Stimulated activated CD4-positive, alpha-beta T cell treated with anti-CD3 and anti-CD28 coated beads, Interleukin-1b, Interleukin-23, amount 100 ng/mL, for 1 hour (primary cell): Measurements from ENCODE around the gene SGIP1.
"Not testable (repeated sequence)": the region's sequence is repeated elsewhere in the genome, so short reads cannot be mapped to it uniquely, and the experiment has no call there.

Experiments used
- DNase-seq, 2 donors: peaks; one replicate each; pipeline ENCODE4 v3.0.0-alpha.2; 2020; ENCODE audit warnings: low read depth in 2 of 2

Gene SGIP1

DNA sequence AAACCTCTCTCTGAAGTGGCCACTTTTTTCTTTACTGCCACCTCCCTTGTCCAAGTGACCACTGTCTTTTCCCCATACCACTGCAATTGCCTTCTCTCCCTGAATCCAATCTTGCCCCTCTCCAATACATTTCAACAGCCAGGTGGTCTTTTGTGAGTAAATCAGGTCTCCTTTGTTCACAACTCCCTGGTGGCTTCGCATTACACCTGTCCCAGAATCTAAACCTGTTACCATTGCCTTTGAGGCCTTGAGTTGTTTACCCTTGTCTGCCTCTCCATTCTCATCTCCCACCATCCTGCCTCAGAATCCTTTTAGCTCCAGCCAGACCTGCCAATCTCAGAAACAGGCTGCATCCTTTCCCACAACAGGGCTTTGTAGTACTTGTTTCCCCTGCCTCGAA, 196.5 kb downstream of the SGIP1 start:
- DNase-seq, result no peak

DNA sequence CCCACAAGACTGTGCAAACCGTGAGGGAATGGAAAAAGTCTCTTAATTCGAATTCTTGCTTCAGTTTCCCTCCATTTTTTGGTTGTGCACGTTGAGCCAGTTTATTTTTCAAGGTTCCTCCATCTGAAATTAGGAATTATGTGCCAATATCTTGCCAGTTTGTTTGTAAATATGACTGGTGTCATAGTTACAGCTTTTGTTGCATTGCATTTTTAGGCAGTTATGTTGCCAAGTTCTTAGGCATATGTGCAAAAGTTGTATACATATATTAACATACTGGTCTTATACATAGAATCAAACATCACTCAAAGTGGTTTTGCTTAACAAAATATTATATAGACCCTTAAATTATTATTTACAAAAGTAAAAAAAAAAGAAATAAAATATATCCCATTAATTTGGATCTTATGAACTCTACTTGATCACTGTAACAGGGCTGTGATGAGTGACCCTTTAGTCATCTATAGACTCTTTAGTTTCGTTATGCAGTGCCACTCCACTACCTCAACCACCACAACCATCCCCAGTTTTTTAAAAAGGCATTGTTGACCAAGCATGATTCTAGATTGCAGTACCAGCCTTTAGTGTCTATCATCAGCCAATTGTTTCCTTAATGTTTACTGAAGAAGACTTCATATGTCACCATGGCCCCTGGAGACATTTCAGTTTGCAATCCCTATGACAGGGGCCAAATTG, 197.4 kb downstream of the SGIP1 start:
- DNase-seq, result no peak

DNA sequence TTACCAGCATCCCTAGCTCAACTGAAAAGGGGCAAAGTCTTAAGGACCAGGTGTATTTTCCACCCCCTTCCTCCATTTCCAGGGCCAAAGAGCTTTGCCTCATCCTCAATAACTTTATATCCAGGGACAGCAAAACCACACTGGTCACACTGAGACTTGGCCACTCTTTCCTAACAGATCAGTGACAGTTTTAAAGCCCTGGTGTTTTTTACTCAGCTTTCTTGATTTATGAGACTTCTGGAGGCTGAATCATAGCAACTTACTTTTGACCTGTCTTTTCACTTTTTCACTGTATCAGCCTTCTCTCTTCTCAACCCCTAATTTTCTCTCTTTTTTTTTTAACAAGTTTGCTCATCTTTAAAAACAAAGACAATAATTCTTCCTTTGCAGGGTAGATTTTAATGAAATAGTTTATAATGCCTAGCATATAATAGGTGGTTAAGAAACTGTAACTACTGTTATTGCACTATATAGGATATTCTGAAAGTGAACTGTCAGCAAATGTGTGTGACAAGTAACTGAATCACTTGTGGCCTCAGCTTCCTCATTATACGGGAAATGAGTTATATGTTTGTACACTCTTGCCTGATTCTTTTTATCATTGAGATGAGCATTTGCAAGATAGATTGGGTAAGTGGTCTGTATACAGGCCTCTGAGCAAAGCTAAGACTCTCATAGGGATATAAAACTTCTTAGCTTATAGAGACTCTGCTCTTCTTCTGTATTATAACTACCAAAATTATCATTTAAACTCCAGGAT, 198.6 kb downstream of the SGIP1 start:
- DNase-seq, result no peak

DNA sequence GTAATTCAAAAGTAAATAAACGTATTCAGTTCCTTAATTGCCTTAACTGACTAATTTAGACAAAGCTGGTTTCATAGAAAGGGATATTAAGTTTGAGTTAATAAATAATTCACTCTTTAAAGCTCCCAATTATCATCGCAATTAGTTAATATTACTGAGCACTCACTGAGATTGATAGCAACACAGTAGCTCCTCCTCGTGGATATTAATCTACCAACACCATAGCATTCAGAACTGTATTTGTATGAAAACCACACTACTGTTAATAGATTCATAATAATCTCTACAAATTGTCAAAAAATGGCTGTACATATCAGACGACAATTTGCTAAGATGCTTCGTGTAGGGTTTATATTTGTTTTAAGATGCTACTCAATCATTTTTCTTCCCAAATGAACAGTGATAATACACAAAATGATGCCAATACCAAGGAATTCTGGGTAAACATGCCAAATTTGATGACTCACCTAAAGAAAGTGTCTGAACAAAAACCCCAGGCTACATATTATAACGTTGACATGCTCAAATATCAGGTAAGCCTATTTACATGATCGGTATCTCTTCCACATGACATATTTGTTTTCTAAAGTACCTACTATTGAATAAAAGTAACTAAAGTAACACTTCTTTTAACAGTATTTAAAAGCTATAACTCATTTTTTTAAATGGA, 199.5 kb downstream of the SGIP1 start:
- no peak for DNase-seq

DNA sequence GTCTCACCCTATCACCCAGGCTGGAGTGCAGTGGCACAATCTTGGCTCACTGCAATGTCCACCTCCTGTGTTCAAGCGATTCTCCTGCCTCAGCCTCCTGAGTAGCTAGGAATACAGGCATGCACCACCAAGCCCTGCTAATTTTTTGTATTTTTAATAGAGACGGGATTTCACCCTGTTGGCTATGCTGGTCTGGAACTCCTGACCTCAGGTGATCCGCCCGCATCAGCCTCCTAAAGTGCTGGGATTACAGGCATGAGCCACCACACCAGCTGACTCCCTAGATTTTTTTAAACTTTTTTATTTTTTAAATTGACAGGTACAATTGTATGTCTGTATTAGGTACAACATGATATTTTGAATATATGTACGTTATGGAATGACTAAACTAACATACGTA, 200.6 kb downstream of the SGIP1 start:
- DNase-seq, result not testable (repeated sequence)

DNA sequence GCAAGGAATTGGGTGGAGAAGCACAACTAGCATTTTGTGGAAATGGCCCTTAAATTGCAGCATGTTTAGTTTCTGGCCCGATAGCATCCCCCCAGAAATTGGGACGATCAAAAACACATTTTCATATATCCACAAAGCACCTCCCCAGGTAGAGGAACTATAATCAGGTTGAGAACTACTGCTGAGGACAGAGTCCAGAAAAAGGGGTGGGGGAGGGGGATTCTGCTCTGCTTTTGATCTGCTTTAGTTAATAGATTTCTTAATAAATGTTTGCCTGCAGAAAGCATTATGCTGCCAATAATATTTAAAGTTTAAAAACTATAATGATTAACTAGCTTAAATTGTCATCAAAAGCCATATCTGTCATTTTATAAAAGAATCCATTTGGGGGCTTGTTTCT, 203.9 kb downstream of the SGIP1 start:
- DNase-seq, result no peak

DNA sequence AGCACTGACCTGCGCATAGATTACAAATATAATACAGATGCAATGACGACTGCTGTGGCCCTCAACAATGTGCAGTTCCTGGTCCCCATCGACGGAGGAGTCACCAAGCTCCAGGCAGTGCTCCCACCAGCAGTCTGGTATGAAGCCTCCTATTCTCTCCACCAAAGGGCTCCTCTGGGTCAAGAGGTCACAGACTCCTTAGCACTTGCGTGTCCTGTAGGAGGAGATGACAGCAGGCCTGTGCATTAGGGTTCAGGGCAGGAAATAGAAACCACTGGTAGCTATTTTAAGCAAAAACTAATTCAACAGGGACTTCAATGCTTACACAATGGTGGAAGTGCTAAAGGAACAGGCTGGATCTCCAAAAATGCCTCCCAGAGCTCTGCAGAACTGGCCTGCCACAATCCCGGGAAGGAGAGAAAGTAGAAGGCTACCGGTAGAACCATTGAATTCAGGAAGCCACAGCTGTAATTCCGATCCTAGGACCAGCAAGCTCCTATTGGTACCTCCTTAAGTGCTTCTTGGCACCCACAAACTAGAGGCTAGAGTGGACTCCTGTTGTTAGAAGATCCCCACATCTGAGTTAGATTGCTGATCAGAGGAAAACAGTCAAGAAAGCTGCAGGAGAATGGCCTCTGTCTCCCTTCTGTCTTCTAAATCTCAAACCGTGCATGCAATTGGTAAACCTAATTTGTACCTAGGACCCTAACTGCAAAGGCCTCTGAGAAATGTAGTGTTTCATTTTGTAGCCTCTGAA, 205.6 kb downstream of the SGIP1 start:
- no peak for DNase-seq

DNA sequence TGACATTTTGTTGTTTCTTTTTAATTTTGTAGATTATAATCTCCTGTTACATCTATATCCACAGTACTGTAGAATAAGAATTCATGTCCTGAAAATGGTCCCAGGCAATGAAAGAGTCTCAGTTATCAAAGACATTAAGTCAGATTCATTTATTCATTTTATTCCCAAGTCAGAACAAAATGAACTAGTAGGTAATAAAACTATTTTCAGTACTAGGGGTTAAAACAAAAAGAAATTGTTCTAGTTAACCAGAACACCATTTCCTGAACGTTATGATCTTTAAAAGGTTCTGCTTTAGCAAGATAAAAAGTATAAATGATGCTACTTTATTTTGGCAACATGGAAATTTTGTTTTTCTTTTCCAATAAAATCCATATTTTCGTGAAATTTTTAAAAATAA, 211.5 kb downstream of the SGIP1 start:
- DNase-seq, result no peak

DNA sequence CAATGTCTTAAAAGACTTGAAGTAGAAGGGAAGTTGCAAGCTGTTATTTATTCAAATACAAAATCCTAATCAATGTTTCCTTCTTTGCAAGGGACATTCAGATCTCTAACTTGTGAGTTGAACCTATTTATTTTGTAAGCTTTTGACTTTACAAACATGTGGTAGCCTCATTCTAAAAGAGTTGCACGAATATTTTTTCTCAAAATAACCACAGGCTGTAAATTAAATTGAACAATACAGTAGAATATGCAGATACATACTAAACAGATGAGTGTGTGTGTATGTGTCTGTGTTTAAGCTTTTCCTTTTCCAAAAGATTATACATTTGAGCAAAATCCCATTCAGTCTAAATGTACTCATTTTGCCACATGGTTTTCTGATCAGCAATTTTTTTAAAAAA, 213.5 kb downstream of the SGIP1 start:
- no peak for DNase-seq

DNA sequence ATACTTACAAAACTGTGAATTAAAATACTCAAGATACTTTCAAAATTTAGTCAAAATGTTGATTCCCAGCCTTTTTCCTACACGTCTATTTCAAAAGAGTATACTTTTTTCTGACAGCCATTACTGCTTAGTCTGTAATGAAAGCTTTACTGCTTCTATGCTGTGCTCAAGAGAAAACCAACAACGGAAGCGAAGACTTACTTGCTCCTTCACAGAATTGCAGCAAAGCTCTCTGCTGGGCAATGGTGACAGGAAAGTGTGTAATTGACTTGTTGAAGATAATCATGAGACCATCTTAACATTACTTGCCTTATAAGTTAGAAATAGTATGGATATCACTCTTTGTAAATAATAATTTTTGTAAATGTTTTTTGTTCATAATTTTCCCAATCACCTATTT, 216.6 kb downstream of the SGIP1 start:
- DNase-seq, result no peak

DNA sequence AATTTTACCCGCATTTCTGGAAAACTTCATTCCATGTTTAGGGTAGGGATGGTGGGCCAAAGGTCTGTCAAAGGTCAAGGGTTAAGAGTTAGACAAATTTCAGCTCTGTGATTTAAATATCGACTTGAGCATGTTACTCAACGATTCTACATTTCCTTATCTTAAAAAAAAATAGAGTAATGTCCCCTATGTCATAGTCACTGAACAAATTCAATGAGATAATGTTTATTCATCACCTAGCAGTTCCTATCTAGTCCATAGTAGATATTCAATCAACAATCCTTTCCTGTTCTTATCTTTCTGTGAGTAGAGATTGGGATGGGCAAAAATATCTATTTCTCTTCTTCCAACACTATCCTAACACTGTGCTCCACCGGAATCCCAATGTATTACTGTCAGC, 217.2 kb downstream of the SGIP1 start:
- DNase-seq, result no peak

DNA sequence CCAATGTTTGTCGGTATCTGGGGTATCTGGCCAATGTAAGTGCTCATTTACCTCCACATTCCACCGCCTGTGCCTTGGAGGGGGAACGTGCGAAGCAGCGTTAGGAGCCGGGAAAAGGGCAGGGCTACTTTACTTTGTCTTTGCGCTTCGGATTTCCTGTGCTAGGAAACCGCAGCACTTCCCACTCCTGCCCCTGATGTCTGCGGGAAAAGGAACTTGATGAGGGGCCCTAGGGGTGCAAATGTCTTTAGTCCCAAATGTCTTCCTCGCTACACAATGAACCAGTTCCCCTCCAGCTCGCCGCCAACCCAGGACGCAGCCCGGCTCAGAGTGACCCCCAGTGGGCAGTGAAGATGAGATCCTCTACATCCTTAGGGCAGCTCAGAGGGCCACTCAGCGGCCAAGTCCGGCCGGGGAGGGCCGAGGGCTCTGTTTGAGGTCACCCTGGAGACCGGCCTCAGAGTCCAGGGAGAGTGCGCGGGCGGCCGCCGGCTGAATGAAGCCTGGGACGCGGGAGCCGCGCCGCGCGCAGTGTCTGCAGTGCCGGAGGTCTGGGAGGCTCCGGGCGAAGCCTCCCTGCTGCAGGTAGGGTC, 218.1 kb downstream of the SGIP1 start, which contains the start of gene DYNLT5:
Gene DYNLT5, plus strand, starts transcription at position 460 of the 593 bp plus-strand sequence. CDS start 2,200 bp downstream, outside the sequence.
- no peak for DNase-seq

DNA sequence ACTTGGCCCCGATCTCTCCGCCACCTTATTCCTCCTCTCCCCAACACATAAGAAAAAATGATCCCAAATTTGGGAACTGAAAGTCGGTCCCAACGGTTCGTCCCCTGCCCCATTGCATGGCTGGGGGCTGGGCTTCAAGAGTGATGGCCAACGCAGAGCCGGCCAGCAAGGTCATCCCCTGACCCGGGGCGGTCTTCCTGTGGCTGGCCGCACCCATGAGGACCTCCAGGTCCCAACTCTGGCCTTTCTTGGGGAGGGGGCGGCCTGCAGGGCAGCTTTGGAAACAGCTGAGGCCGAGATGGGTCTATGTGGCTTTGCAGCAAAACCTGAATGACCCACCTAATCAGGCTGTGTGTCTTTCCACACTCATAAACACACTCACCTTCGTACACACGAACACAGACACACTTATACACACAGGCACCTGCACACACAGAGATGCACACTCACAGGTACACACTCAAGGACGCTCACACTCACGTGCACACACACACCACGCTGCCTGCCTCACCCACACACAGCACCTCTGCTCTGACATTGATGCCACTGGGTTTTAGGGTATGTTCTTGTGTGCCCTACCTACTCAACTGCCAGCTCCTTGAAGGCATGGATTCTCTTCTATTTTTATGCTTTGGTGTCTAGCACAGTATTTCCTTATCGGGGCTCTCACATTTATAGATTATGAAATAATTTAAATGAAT, 218.9 kb downstream of the SGIP1 start:
- no peak for DNase-seq

DNA sequence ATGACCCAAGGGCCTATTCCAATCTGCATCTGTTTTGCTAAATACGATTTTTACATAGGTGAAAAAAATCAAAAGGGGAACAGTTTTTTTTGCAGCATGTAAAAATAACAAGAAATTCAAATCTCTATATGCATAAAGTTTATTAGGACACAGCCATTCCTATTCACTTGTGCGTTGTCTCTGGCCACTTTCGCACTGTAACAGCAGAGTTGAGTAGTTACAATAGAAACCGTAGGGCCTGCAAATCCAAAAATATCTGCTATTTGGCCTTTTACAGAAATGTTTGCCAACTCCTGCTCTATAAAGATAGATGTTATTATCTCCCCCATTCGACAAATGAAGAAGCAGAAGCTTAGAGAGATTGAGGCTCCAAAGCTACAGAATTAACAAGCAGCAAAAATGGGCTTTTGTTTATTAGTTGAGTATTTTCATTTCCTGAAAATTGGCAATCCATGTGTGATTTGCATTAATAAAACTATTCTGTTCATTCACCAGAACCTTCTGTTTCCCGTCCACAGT, 223.8 kb downstream of the SGIP1 start:
- no peak for DNase-seq

DNA sequence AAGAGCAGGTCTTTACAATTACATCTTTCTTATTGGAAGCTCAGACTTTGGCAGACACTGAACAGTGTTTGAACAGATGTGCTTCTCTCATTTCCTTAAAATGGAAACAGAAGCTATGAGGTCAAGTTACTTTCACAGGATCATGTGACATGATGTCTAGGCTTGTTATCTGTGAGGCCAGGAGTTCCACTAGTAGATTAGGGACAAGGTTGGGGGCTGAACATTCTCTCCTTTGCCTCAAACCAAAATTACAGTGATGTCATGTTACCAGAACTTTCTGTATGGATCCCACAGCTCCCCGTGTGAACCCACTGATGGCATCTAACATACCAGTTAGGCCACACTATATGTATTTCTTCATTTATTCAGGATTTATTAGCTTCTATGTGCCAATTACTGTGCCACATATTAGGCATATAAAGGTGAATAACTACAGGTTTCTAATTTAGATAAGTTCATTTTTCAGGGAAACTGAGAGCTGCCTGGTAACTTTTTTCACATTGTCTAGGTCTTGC, 224.3 kb downstream of the SGIP1 start:
- DNase-seq, result no peak

DNA sequence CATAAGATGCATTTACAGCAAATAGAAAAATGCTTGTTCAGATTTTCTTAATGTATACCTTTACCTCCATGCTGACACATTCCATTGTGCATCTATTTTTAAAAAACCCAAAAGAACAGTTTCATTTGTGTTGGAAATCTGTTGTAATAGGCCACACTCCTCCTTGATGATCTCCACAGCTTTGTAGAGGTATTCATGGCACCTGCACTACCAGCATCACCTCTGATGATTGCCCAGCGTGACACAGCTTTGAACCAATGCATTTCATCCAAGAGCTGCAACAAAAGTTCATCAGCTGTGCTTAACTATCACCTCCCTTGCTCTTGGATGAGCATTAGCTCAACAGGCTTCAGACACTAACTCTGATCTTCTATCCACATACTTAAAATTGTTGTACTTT, 226.6 kb downstream of the SGIP1 start:
- no peak for DNase-seq

DNA sequence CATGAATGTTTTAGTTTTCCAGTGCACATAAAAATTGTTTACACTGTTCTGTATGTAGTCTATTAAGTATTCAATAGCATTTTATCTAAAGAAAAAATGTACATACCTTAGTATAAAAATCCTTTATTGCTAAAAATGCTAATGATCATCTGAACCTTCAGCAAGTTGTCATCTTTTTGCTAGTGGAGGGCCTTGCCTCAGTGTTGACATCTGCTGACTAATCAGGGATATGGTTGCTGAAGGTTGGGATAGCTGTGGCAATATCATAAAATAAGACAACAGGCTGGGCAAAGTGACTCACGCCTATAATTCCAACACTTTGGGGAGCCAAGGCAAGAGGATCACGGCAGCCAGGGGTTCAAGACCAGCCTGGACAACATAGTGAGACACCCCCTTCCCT, 227.3 kb downstream of the SGIP1 start:
- no peak for DNase-seq

DNA sequence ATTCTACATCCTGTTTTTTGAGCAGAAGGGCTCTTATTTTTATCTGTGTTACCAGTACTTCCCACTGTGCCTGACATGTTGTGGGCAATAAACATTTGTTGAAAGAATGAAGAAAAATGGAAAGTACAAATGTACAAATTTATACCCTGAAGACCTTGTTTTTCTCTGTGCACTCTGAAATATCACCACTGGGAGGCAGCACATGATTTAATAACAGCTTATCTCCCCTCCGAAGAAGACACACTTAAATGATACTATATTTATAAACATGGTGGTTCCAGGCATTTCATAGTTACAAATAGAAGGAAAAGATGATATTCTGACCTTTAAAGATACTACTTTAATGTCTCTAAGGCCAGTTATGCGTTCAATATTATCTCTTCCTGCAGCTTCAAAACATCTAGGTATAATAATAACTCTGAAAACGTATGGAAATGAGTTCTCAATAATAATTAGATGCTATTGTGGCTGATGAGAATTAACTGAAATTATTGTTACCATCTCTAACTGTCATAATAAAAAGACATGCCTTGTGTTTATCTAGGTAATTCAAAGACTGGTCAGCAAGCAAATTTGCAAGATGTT, 231.1 kb downstream of the SGIP1 start:
- DNase-seq, result peak; percentile 5 to 33

DNA sequence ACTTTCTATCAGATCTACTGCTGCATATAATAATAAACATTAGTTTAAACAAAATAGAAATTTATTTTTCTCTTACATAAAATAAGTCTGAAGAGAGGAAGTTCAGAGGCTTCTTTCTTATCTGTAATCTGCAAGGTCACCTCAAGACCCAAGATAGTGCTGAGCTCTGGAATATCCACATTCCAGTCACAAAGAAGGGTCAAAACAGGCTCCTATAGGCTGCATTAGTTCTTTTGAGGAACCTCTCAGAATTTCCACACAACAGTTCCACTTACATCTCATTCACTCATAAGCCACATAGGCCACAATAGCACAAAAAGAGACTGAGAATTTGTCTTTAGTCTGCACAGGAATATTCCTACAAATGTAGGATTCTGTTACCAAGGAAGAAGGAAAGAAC, 233.7 kb downstream of the SGIP1 start:
- DNase-seq, result no peak

DNA sequence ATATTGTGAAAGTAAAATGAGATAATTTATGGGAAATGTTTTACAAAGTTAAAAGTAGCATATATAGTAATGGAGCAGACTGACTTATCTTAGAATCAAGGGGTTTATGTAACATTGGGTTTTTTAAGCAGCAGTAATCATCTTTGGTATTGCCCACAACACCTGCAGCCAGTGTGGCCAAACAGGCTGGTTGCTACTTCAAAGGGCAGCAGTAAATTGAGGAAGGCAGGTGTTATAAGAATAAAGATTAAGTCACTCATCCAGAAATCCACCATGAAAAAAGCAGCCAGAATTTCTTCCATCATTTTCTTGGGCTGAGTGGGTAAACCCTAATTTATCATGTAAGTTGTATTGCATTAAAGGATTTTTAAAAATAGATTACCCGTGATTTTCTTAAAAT, 235.0 kb downstream of the SGIP1 start:
- DNase-seq, result no peak
